BLaER1 (cell line): ENCODE data around the gene HTN3.
"Not testable (repeated sequence)": the region's sequence is repeated elsewhere in the genome, so short reads cannot be mapped to it uniquely, and the experiment has no call there.

Source experiments
- H3K27ac ChIP-seq: shearing (Covaris generic); formaldehyde crosslinking; 2 replicates; pipeline ENCODE4 v1.8.1; 2022
- H3K27me3 ChIP-seq: shearing (Covaris generic); formaldehyde crosslinking; 2 replicates; pipeline ENCODE4 v1.8.1; 2022
- H3K36me3 ChIP-seq: shearing (Covaris generic); formaldehyde crosslinking; 2 replicates; pipeline ENCODE4 v1.8.1; 2022
- H3K4me1 ChIP-seq: shearing (Covaris generic); formaldehyde crosslinking; 2 replicates; pipeline ENCODE4 v1.8.1; 2022
- H3K4me2 ChIP-seq: shearing (Covaris generic); formaldehyde crosslinking; 2 replicates; pipeline ENCODE4 v1.8.1; 2022
- H3K4me3 ChIP-seq: shearing (Covaris generic); formaldehyde crosslinking; 2 replicates; pipeline ENCODE4 v1.8.1; 2022
- H3K9ac ChIP-seq: shearing (Covaris generic); formaldehyde crosslinking; 2 replicates; pipeline ENCODE4 v1.8.1; 2022
- H3K9me3 ChIP-seq: shearing (Covaris generic); formaldehyde crosslinking; 2 replicates; pipeline ENCODE4 v1.8.1; 2022
- H4K20me1 ChIP-seq: shearing (Covaris generic); formaldehyde crosslinking; 2 replicates; pipeline ENCODE4 v1.8.1; 2022
- Cebpa-rat ChIP-seq: shearing (Covaris generic); IDR thresholded peaks from 2 replicates; pipeline ENCODE4 v1.8.1; 2022

The HTN3 gene

DNA sequence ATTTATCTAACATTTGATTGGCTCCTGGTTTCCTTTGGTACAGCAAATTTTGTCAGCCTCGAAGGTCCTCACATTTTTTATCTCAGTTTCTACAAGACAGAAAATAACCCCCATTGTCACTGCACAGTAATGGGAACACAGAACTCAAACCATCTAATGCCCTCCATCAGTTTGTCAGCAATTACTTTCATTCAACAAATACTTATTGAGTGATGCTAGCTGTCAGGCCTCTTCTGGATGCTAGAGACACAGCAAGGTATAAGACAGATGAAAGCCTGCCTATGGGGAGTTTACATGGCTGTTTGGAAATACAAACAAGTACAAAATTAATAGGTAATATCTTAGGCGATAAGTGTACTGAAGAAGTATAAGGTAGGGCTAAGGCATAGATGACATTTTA lies 5.0 kb upstream of the HTN3 start:
- no peaks in the 10 kb centered on the region for H3K4me1 ChIP-seq
- H3K36me3 ChIP-seq = no peaks in the 10 kb centered on the region
- no peaks in the 10 kb centered on the region for H3K9me3 ChIP-seq
- no peak overlapping the region for H3K4me2 ChIP-seq
- no peak overlapping the region for H3K4me3 ChIP-seq
- TF ChIP-seq Cebpa-rat = no peak
- H3K9ac ChIP-seq = no peak overlapping the region
- H4K20me1 ChIP-seq = no peaks in the 10 kb centered on the region
- H3K27me3 ChIP-seq = no peaks in the 10 kb centered on the region
- H3K27ac ChIP-seq = no peak overlapping the region

DNA sequence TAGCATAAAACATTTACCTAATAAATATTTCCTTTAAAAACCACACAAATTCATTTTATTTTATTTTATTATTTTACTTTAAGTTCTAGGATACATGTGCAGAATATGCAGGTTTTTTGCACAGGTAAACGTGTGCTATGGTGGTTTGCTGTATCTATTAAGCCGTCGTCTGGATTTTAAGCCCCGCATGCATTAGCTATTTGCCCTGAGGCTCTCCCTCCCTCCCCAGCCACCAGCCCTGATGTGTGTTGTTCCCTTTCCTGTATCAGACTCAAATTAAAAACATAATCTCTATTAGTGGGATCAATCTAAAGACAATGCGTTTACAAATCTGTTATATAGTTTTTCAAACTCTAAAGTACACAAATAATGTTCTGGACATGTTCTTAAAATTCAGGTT lies 1.2 kb upstream of the HTN3 start:
- TF ChIP-seq Cebpa-rat = no peak
- Histone ChIP-seq H3K36me3 (no peaks in the 10 kb centered on the region), H4K20me1 (no peaks in the 10 kb centered on the region), H3K27ac (no peak overlapping the region), H3K9me3 (no peaks in the 10 kb centered on the region), H3K9ac (no peak overlapping the region), H3K4me2 (no peak overlapping the region), H3K4me3 (no peak overlapping the region), H3K4me1 (no peaks in the 10 kb centered on the region), H3K27me3 (no peaks in the 10 kb centered on the region)

DNA sequence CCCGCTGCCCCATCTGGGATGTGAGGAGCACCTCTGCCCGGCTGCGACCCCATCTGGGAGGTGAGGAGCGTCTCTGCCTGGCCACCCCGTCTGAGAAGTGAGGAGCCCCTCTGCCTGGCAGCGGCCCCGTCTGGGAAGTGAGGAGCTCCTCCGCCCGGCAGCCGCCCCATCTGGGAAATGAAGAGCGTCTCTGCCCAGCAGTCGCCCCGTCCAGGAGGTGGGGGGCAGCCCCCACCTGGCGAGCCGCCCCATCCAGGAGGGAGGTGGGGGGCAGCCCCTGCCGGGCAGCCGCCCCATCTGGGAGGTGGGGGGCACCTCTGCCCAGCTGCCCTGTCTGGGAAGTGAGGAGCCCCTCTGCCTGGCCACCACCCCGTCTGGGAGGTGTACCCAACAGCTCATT lies 9.3 kb downstream of the HTN3 start:
- not testable (repeated sequence) for H3K4me1 ChIP-seq, H3K9me3 ChIP-seq, H4K20me1 ChIP-seq, H3K36me3 ChIP-seq, H3K9ac ChIP-seq, H3K27me3 ChIP-seq, H3K4me3 ChIP-seq, H3K4me2 ChIP-seq, H3K27ac ChIP-seq

- not testable (repeated sequence) for H3K9me3 ChIP-seq, H3K4me3 ChIP-seq, H3K4me2 ChIP-seq, H3K9ac ChIP-seq, H3K36me3 ChIP-seq, H3K27ac ChIP-seq, H3K27me3 ChIP-seq, H4K20me1 ChIP-seq, H3K4me1 ChIP-seq
Observed at GRCh38 chr4:70039928-70040327, 11.7 kb downstream of the HTN3 start.

- Histone ChIP-seq H4K20me1 (no peaks in the 10 kb centered on the region), H3K4me3 (no peak overlapping the region), H3K9me3 (no peaks in the 10 kb centered on the region), H3K36me3 (no peaks in the 10 kb centered on the region), H3K27ac (no peak overlapping the region), H3K4me1 (no peaks in the 10 kb centered on the region), H3K4me2 (no peak overlapping the region), H3K9ac (no peak overlapping the region), H3K27me3 (no peaks in the 10 kb centered on the region)
- TF ChIP-seq Cebpa-rat = no peak
Observed at GRCh38 chr4:70041652-70042286, 13.5 kb downstream of the HTN3 start.

DNA sequence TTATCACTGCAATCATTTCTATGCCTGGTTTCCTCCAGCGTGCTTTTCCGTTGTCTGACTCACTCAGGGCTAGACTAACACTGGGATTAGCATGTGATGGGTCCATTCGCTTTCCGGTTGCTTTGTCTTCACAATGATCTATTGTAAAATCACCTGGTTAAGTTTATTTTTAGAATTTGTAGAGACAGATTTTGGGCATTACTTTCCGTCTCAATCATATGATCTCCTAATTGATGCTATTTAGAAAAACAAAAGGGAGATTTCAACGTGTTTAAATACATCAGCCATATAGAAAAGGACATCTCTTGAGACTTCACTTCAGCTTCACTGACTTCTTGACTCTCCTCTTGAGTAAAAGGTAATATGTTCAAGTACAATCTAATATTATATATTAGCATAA lies 21.9 kb downstream of the HTN3 start, which contains the start of gene HTN1:
Gene HTN1 (plus strand): TSS at position 301 of the 400 bp plus-strand sequence. CDS start 2,639 bp downstream, outside the sequence.
- not testable (repeated sequence) for H3K4me1 ChIP-seq, H3K4me3 ChIP-seq, H3K9ac ChIP-seq, H4K20me1 ChIP-seq, H3K27me3 ChIP-seq, H3K4me2 ChIP-seq, H3K27ac ChIP-seq, H3K36me3 ChIP-seq, H3K9me3 ChIP-seq

DNA sequence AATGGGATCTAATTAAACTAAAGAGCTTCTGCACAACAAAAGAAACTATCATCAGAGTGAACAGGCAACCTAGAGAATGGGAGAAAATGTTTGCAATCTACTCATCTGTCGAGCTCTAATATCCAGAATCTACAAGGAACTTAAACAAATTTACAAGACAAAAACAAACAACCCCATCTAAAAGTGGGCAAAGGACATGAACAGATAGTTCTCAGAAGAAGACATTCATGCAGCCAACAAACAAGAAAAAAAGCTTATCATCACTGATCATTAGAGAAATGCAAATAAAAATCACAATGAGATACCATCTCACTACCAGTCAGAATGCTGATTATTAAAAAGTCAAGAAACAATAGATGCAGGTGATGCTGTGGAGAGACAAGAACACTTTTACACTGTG lies 28.3 kb downstream of the HTN3 start:
- H3K9me3 ChIP-seq, H3K27me3 ChIP-seq, H4K20me1 ChIP-seq, H3K9ac ChIP-seq, H3K4me3 ChIP-seq, H3K4me2 ChIP-seq, H3K36me3 ChIP-seq, H3K27ac ChIP-seq, H3K4me1 ChIP-seq: not testable (repeated sequence)

DNA sequence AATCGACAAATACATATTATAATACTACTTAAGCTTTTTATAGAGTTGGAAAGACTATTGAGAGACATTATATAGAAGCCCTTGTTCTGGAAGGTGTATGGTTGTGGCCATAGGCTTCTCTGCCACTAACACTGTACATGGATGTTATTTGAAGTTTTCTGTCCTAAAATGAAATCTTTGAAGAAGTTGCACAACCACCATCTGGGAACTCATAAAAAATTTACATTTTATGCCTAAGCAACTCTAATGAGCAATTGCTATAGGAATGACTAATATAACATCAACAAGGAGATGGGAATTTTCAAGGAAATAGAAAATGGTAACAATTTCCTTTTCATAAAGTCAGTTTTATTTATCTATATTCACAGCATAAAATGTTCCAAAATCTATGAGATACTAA lies 29.4 kb downstream of the HTN3 start:
- no peak overlapping the region for H3K27ac ChIP-seq

GRCh38 chr4:70059149-70059548 lies 30.9 kb downstream of the HTN3 start:
- Histone ChIP-seq H3K4me1 (no peaks in the 10 kb centered on the region), H3K9ac (no peak overlapping the region)
- no peak for TF ChIP-seq Cebpa-rat

More for the DNA sequence above, 29.4 kb downstream of the HTN3 start:
- TF ChIP-seq Cebpa-rat = no peak
- H3K4me2 ChIP-seq = no peak overlapping the region
- H3K9me3 ChIP-seq = no peaks in the 10 kb centered on the region
- H3K27me3 ChIP-seq = no peaks in the 10 kb centered on the region
- no peak overlapping the region for H3K9ac ChIP-seq
- no peaks in the 10 kb centered on the region for H3K4me1 ChIP-seq
- H3K4me3 ChIP-seq = no peak overlapping the region
- H4K20me1 ChIP-seq = no peaks in the 10 kb centered on the region
- H3K36me3 ChIP-seq = no peaks in the 10 kb centered on the region

GRCh38 chr4:70062000-70062399 lies 33.7 kb downstream of the HTN3 start:
- no peaks in the 10 kb centered on the region for H4K20me1 ChIP-seq
- no peaks in the 10 kb centered on the region for H3K9me3 ChIP-seq
- TF ChIP-seq Cebpa-rat = no peak
- H3K4me1 ChIP-seq = no peaks in the 10 kb centered on the region
- H3K4me2 ChIP-seq = no peak overlapping the region
- H3K9ac ChIP-seq = no peak overlapping the region
- no peaks in the 10 kb centered on the region for H3K36me3 ChIP-seq
- no peak overlapping the region for H3K27ac ChIP-seq
- H3K4me3 ChIP-seq = no peak overlapping the region
- H3K27me3 ChIP-seq = no peaks in the 10 kb centered on the region

More at GRCh38 chr4:70059149-70059548, 30.9 kb downstream of the HTN3 start:
- H3K4me3 ChIP-seq = no peak overlapping the region
- no peaks in the 10 kb centered on the region for H3K9me3 ChIP-seq
- H3K27me3 ChIP-seq = no peaks in the 10 kb centered on the region
- no peak overlapping the region for H3K4me2 ChIP-seq
- no peak overlapping the region for H3K27ac ChIP-seq
- H3K36me3 ChIP-seq = no peaks in the 10 kb centered on the region
- no peaks in the 10 kb centered on the region for H4K20me1 ChIP-seq

DNA sequence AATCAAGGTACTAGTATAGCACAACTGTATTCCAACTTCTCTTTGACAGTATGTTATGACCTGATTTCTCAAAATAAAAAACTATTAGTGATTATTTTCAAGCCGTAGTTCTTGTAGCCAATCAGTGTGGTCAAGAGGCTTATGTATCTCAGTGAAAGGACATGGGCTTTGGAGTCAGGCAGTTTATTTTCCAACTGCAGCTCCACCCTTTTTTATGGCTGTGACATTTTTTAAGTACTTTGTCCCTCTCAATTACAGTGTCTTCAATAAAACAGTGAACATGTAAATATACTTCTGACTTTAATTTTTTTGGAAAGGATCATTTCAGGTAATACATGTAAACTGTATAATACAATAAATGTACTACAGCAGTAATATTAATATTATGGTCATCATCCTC lies 51.9 kb downstream of the HTN3 start:
- Histone ChIP-seq H3K27ac (no peak overlapping the region), H3K4me2 (no peak overlapping the region), H3K4me1 (no peaks in the 10 kb centered on the region), H3K36me3 (no peaks in the 10 kb centered on the region), H4K20me1 (no peaks in the 10 kb centered on the region), H3K9me3 (no peaks in the 10 kb centered on the region), H3K4me3 (no peak overlapping the region), H3K9ac (no peak overlapping the region), H3K27me3 (no peaks in the 10 kb centered on the region)
- no peak for TF ChIP-seq Cebpa-rat
